DMS79 treated with DMSO at 0.1 percent for 48 hours (cell line): ENCODE data around the gene ZSCAN12.
A peak's percentile ranks its signal among the peaks of the same experiment; 100 is the strongest.

Source experiments
- DNase-seq: peaks from one replicate; lab custom pipeline; 2025; lab: John Stamatoyannopoulos, UW

Gene ZSCAN12

DNA sequence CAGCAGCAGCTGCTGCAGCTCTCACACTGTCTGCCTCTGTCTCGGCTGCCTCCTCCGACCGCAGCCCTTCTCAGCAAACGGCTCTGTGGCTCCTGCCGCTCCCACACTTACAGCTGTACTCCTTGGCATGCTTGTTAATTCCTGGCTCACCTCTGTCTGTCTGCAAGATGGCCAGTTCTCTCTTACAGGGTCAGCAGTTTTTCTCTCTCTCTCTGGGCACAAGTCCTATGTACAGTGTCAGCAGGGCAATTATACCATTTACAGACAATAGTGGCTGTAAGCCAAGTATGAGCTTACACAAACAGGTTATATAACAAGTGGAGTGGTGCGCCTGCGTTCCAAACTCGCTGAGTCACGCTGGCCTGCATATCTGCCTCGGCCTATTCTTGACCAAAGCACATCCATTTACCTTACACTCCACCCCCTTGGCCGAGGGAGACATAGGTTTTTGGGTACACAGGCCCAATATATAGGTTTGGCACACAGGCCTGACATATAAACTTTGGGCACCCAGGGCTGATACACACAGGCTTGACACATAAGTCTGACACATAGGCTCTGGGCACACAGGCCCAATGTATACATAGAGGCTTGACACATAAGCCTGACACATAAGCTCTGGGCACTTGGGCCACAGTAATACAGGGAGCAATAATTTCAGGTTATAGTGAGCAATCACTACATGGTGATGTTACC, 45.4 kb downstream of the ZSCAN12 start:
- DNase-seq = peak; percentile 60

DNA sequence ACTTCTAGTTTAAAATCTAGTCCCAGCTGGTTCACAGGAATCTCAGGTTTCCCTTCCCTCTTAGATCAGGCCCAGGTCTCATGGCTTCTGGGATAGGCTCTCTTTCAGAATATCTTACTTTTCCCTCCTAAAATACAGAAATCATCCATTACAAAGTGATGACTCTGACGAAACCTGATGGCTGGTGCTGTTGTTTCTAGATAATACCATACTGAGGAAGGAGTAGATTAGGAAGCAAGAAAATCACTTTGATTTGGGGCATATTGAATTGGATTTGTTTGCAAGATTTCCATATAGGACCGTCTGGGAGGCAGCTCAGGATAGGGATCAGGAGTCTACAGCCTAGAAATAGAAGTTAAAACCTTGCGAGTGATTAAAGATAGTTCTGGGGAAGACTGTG, 46.2 kb downstream of the ZSCAN12 start:
- DNase-seq = peak; percentile 4

DNA sequence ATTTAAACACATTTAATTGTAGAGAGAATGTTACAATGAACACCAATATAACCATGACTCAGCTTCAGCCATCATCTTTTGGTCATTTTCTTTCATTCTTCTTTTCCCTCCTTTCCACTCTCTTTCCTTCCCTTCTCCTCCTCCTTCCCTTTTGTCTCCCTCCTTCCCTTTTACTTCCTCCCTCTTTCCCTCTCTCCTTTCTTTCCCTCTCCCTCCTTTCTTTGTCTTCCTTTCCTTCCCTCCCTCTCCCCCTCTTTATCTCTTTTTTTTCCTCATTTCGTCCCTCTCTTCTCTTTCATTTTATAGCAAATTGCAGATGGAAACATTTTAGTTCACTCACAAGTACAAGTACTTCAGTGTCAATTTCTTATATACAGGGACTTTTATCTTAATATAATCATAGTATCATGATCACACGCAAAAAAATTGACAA, 48.0 kb downstream of the ZSCAN12 start:
- DNase-seq = no peak

DNA sequence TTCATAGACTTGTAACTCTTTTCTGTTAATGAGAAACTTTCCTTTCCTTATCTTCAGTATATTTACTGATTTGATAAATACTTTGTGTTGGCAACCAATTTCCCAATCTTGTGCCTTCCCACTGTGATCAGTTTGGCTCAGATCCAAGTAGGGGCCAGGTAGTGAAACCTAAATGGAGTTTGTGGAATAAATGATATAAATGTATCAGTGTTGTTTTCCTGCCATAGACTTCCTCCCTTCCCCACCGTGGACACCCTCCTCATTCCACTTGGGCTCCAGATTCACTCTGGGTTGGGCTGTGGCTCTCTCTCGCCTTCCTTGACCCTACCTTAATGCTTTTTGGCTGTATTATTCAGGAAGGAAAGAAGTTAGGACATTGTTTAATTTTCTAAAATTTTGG, 48.5 kb downstream of the ZSCAN12 start:
- no peak for DNase-seq

DNA sequence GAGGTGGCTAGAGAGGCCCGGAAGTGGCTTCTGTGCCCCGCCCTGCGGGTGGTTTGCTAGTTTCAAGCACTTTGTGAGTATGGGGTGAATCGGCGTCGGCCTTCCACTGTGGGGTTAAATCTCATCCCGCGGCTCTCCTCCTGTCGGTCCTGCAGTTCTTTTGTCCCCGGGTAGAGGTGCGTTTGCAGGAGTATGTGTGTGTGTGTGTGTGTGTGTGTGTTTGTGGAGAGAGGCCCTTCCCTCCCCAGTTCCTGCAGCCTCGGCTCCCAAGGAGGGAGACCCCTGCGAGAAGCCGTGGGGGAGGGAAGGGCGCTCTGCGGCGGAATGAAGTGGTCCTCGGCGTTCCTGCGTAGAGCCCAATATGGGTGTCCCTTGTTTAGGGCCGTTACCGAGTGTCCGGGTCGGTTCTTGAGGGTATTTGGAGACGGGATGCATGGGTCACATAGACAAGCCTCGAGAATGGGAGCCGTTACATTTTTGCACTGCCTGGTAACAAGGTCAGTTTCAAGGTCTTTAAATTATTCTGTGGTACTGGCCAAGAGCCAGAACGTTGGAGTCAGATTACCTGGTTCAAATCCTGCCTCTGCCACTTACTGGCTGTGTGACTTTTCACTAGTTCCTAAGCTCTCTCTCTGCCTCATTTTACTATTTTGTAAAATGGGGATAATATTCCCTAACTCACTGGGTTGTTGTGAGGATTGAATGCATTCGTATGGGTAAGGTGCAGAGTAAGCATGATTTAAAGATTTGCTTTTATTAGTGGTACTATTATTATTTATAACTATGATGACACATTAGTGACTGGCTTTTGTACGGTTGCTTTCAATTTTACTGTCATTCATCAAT, 49.4 kb downstream of the ZSCAN12 start, which contains the start of gene ZKSCAN3:
Gene ZKSCAN3, plus strand, starts transcription at position 56 of the 846 bp plus-strand sequence. CDS start 9,640 bp downstream, outside the sequence.
- peak; percentile 90 for DNase-seq

DNA sequence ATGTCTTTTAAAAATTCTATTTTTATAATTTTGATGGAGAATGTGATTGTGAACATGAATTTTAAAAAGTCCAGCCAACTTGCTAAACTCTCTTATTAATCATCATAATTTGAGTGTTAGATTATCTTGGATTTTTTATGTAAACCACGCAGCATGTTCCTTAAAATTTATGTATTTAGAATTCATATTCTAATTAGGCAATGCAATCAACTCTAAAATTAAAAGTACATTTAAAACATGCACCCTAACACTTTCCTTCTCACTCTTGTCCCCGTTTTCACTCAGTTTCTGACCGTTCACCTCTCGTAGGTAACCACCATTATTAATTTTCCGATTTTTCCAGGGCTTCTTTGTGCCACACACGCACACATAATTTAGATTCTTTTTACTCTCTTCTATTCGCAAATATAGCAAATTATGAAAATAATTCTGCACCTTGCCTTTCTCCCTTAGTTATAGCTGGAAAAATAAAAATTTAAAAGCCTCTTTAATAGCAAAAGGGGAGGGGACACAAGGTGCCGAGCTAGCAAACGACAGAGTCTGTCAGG, 50.1 kb downstream of the ZSCAN12 start:
- DNase-seq = no peak

DNA sequence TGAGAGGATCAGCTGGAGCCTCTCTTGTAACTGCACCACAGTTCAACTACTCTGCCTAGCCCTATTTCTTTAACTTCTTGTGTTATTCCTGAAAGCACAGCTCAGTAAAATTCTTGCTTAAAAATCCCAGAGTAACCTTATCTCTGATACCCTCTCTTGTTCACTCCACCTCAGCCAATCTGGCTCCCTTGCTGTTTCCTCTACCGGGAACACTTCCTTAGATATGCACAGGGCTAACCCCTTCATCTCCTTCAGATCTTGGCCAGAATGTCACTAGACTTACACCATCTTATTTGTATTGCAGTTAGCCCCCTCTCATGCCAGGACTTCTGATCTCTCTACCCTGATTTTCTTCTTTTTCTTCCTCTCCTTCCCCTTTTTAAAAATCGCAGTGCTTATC, 52.4 kb downstream of the ZSCAN12 start:
- DNase-seq = no peak

DNA sequence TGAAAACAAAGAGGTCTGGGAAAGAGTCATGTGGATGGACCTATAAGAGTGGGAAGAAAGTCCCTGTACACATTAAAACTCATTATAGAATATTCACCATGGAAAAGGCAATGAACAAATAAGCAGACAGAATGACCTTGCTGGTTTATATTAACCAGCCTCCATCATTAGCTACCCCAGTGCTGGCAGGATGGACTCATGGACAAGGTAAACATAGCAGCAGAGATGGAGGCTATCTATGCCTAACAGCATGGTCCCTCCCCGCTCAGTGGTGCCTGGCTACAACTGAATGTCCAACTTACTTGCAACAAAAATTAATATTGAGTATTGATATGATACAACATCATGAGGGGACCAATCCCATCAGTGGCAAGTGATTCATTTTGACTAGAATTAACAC, 54.3 kb downstream of the ZSCAN12 start:
- no peak for DNase-seq

DNA sequence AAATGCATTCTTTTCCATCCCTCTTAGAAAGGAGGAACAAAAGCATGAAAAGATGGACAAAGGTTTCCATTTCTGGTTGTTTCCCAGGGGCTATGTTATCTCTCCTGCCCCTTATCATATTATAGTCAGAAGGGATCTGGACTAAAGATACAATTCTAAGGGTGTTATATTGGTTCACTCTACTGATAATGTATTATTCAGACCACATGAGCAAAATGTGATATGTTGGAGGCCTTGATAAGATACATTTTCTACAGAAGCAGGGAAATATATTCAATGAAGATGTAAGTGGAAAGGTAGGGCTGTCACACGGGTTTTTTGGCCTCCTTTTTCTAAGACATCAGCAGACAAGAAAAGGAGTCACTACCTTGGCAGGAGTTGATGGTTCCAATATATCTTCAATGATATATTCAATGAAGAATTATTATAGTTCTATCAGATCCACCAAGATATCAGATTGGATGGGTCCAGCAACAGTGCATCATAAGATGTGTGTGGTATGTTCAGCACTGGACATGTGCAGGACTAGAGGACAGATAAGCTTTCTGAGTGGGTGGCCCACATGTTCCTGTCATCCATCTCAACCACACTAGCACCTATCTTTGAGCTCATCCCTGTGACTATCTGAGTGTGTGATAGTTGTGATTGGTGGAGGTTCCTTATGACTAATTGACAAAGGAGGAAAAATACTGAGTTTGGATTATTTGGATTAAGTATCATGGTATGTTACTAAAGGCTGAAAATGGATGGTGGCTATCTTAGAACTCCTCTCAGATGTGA, 55.5 kb downstream of the ZSCAN12 start:
- no peak for DNase-seq

DNA sequence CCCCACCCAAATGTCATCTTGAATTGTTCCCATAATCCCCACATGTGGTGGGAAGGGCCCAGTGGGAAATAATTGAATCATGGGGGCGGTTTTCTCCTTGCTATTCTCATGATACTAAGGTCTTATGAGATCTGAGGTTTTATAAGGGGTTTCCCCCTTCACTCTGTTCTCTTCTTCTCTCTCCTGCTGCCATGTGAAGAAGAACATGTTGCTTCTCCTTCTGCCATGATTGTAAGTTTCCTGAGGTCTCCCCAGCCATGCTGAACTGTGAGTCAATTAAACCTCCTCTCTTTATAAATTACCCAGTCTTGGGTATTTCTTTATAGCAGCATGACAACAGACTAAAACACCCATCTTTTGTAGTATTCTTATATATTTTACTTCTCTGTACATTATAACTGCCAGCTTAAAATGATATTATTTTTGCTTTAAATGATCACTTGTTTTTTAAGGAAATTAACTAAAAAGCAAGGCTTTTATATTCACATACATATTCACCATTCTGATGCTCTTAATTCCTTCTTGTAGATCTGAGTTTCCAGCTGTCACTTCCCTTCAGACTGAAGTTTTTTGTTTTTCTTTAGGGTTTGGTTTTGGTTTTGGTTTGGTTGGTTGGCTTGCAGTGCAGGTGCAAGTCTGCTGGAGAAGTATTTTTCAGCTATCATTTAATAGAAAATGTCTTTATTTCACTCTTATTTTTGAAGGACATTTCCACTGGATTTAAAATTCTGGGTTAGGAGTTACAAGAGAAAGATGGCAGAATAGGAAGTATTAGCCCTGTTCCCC, 59.0 kb downstream of the ZSCAN12 start:
- DNase-seq = no peak

DNA sequence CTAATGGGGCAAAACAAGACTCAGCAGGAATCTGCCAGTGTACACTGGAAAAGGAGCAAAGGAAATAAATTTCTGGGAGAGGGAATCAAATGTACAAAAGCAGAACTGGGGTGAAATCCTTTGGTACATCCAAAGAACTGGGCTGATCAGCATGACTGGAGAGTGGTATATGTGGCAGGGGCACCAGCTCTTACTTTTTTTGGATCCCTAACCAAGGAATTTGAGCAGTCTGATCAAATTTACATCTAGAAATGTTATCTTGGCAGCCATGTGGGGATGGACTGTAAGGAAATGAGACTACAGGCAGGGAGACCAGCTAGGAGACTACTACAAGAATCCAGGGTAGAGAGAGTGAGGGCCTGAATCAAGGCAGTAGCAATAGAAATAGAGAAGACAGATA, 62.4 kb downstream of the ZSCAN12 start:
- DNase-seq = peak; percentile 32

DNA sequence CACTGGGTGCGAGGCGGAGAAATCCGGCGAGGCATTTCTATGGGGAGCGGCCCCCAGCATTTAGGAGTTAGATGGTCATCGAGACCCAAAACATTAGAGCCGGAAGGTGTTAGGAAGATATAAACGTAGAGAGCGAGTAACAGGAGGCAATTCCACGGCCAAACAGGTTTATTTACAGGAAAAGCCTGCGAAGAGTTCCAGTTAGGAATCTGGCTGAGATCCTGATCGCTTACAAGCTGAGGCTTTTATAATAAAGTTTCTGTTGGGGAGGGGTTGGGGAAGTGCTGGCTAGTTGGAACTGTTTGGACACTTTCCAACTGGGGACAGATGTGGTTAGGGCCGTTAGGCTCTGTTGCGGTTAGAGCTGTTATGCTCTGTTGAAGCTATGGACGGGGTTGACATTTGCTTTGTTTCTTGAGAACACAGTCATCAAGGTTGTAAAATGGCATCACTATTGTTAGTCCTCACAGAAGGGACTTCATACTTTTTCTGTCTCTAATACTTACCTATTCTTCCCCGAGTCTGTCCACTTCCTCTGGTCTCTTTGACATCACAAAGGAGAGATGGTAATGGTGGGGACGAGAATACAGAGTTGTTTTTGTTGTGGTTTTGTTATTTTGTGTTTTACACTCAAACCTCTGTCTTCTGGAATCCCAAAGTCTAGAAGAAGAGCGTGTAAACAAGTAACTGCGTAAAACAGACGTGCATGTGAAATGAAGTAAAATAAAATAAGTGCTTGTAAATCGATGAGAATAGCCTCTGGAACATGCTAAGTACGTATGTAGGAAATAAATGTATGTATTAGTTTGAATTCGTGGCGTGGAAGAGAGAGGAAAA, 63.0 kb downstream of the ZSCAN12 start:
- peak; percentile 84 for DNase-seq

DNA sequence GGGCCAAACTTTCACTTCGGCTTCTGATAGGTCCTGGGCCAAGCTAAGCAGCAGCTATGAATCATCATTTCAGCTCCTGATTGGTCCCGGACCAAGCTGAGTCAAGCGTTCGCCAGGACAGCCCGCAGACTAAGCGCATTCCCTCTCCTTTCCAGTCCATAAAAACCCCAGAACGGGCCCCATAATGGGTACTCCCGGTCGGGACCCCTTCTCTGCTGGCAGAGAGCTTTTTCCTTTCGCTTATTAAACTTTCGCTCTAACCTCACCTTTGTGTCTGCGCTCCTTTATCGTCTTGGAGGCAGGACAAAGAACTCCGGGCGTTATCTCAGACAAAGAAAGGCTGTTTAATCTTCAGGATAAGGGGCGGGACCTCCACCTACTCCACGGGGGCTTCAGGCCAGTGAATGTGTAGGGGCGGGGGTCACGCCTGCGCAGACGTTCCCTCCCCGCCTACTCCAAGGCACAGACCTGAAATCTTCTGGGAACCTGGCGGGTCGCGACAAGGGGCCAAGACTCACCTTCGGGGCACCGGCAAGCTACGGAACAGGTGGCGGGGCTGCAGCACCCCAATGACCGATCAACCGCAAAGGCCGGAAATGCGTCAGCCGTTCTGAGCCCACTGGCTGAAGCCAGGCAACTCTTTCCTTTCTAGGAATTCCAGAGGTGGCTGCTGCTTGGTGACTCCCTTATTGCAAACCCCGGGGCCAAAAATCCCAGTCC, 63.8 kb downstream of the ZSCAN12 start, which contains the start of gene ZSCAN31:
Gene ZSCAN31, minus strand, starts transcription at position 585 of the 720 bp plus-strand sequence. CDS start 6,465 bp downstream, outside the sequence.
- no peak for DNase-seq

DNA sequence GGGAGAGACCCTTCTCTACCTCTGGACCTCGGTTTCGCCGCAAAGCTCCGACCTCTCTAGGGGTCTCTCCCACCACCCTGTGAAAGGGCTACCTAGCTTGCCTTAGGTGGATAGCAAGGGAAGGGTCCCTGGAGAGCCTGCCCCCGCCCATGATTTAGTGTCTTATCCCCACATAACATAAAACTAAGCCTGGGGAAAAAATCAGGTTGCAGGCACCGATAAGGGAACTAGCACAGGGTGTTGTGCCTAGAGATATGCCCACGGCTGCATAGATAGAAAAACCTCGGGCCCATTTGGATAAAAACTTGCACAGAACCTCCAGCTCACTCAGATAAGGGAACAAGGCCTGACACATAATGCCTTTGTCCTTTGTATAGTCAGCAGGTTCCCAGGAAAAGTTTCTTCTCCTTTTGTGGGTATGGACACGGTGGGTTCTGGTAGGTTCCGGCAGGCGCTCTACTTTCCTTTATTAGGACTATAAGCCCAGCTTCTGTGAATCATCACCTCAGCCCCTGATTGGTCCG, 64.4 kb downstream of the ZSCAN12 start:
- no peak for DNase-seq

DNA sequence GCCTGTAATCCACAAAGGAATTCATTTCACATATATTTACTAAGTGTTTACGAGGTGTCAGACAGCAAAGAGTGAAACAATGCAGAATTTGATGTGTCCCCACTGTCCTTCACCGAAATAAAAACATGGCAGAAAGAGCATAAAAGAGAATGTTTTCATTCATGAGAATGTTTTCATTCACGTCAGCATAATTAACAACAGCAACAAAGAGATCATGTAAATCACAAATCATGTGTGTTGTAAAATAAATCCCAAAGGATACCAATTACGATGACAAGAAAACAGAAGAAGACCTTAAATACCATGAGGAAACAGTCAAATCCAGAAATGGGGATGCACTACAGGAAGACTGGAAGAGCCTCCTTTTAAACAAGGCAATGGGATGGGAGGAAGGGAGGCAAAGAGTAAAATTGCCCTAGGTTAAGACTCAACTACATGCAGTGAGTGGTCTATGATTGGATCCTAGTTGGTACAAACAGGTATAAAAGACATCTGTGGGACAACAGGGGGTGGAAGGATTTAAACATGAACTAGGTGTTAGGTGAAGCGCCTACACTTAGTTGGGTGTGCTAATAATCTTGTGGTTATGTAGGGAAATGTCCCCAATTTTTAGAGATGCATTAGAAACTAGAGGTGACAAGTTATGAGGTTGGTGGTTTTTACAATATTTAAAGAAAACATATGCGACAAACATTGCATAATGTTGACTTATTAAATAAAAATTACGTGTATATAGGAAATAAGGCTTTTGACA, 65.1 kb downstream of the ZSCAN12 start:
- DNase-seq = no peak

DNA sequence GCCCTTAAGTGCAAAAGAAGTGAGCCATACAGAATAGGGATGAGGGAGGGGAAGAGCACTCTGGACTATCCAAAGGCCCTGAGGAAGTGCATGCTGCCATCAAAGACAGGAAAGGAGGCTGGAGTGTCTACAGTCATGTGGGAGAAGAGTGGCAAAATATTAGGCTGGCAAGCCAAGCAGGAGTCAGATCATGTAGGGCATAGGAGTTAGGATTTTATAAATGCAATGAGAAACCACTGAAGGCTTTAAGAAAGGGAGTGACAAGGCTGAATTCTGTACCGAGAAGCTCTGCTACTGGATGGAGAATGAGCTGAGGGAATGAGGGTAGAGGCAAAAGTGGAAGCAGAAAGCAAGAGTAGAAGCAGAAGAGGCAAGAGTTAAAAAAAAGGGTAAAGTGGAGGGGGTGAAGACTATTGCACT, 65.9 kb downstream of the ZSCAN12 start:
- DNase-seq = no peak

DNA sequence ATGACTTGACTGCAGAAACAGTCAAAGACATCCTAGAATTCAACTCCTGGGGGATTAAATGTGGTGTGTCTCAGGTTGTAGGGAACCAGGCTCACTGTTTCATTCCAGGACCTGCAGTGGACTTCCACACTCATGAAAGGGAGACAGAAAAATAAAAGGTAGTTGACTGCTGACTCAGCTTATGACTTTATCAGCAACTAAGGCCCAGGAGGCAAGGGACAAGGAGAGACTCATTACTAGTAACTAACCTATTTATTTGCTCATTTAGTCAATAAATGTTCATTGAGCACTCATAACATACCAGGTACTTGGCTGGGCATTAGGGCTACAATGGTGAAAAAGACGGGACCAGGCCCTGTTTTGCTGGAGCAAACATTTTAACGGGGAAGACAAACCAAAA, 66.5 kb downstream of the ZSCAN12 start:
- no peak for DNase-seq

DNA sequence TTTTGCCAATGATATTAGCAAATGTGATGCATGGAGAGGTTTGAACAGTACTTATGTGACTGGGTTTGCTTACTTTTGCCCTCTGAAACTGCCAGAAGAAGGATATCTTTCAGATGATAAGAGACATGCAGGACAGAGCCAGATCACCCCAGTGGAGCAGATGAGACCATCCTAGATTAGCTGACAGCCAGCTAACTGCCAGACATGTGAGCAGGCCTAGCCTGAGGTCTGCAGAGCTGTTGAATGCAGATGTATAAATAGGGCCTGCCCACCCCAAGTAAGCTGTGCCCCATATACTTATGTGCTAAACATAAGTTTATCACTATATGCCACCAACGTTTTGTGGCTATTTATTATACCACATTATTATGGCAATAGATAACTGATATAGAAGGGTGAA, 69.5 kb downstream of the ZSCAN12 start:
- no peak for DNase-seq
